HepG2 (cell line): ENCODE data around the gene KIAA1217. TPM values are rescaled to one million over a fixed set of nuclear protein-coding genes. Genes with fewer than 3 reads are reported as not detected.

Source experiments
- ATAC-seq: fragments of 200-7000 bp; cut with Tn5 transposase; 3 replicates; pipeline ENCODE4 v1.9.1; 2020; ENCODE audit warnings: mild to moderate bottlenecking, moderate library complexity
- BruUV-seq: library from RNA; stranded (reverse); fragments of 400-500 nt; replicated peaks from 2 replicates; lab custom pipeline; 2021; lab: Mats Ljungman, UMichigan
- CTCF ChIA-PET: fragments of 300-600 bp; formaldehyde crosslinking; extraction: SDS; loops from one replicate; lab custom pipeline; 2021; ENCODE audit warnings: low total read pairs, inconsistent platforms, low intra/inter-chr PET ratio; lab: Yijun Ruan, JAX
- POLR2A ChIA-PET: fragments of 350-600 bp; sonication (Branson Sonifier 250); formaldehyde crosslinking; loops from one replicate; lab custom pipeline; 2020; ENCODE audit warnings: antibody characterized with exemption, inconsistent platforms; lab: Yijun Ruan, JAX
- DNase-seq: peaks from one replicate; pipeline ENCODE4 v3.0.0-alpha.2; 2015; ENCODE audit warnings: low spot score
- FAIRE-seq: peaks from 3 replicates; lab custom pipeline; 2011; peaks lifted over from hg19 to GRCh38; lab: Jason Lieb, UNC
- H2AFZ ChIP-seq: one replicate; pipeline ENCODE4 v1.6.1; 2011; ENCODE audit warnings: low read length, inconsistent platforms
- H3K27ac ChIP-seq: fragments of 300-600 bp; 3 replicates; pipeline ENCODE4 v1.8.0; 2011; ENCODE audit warnings: mixed run types, mild to moderate bottlenecking, mixed read lengths, low read length, inconsistent platforms; ENCODE audit not compliant: insufficient read depth; ENCODE audit errors: extremely low read length
- H3K27me3 ChIP-seq, 2 experiments: fragments of 200-600 bp in 1 of 2; 2 replicates in 1 of 2; 3 replicates in 1 of 2; pipeline versions ENCODE4 v1.6.0 to v1.8.0; 2011; ENCODE audit warnings: low read length in 2 of 2, mild to moderate bottlenecking in 2 of 2, moderate library complexity in 2 of 2, inconsistent platforms in 1 of 2; ENCODE audit not compliant: insufficient read depth in 2 of 2, control insufficient read depth in 1 of 2
- H3K36me3 ChIP-seq, 2 experiments: fragments of 200-600 bp in 1 of 2; replicated peaks in 1 of 2; 2 replicates in 1 of 2; 3 replicates in 1 of 2; pipeline versions ENCODE4 v1.5.1 to v1.8.0; 2011; ENCODE audit warnings: low read length in 2 of 2, inconsistent platforms in 1 of 2; ENCODE audit not compliant: insufficient read depth in 2 of 2, control insufficient read depth in 1 of 2
- H3K4me1 ChIP-seq: 2 replicates; pipeline ENCODE4 v1.5.1; 2012; ENCODE audit warnings: low read length, inconsistent platforms; ENCODE audit not compliant: insufficient read depth
- H3K4me2 ChIP-seq: 2 replicates; pipeline ENCODE4 v1.6.0; 2011; ENCODE audit warnings: low read depth, low read length, inconsistent platforms
- H3K4me3 ChIP-seq, 3 experiments: fragments of 200-600 bp in 1 of 3; sonication (generic), shearing (Covaris generic) in 1 of 3; replicated peaks in 1 of 3; 2 replicates each; pipeline ENCODE4 v1.5.1; 2011 to 2016; ENCODE audit warnings: low read length in 3 of 3, inconsistent platforms in 2 of 3, low read depth in 2 of 3, mild to moderate bottlenecking in 2 of 3, control low read depth in 1 of 3, mixed read lengths in 1 of 3; ENCODE audit not compliant: insufficient read depth in 1 of 3
- H3K79me2 ChIP-seq: one replicate; pipeline ENCODE4 v1.6.1; 2011; ENCODE audit warnings: low read length, inconsistent platforms; ENCODE audit not compliant: insufficient read depth
- H3K9ac ChIP-seq: 2 replicates; pipeline ENCODE4 v1.6.0; 2011; ENCODE audit warnings: mild to moderate bottlenecking, low read depth, low read length, inconsistent platforms; ENCODE audit not compliant: insufficient read depth
- H3K9me3 ChIP-seq: 2 replicates; pipeline ENCODE4 v1.5.1; 2012; ENCODE audit warnings: mild to moderate bottlenecking, low read length
- H4K20me1 ChIP-seq: 2 replicates; pipeline ENCODE4 v1.6.0; 2011; ENCODE audit warnings: inconsistent platforms, mild to moderate bottlenecking, low read length, moderate library complexity; ENCODE audit not compliant: insufficient read depth
- DR1 ChIP-seq: sonication (generic); formaldehyde crosslinking; IDR thresholded peaks from 2 replicates; pipeline ENCODE4 v1.8.0; 2021; ENCODE audit warnings: mild to moderate bottlenecking, missing genetic modification reagents, inconsistent platforms
- ETV5 ChIP-seq: IDR thresholded peaks from 2 replicates; pipeline ENCODE4 v1.6.1; 2018; ENCODE audit warnings: missing biosample characterization, missing genetic modification reagents, inconsistent platforms, borderline replicate concordance
- FLYWCH1 ChIP-seq: sonication (generic); formaldehyde crosslinking; IDR thresholded peaks from 2 replicates; pipeline ENCODE4 v1.8.1; 2023; ENCODE audit warnings: mild to moderate bottlenecking, missing genetic modification reagents
- NCOA1 ChIP-seq: sonication (generic); formaldehyde crosslinking; IDR thresholded peaks from 2 replicates; pipeline ENCODE4 v1.9.0; 2021; ENCODE audit warnings: missing genetic modification reagents
- NFIB ChIP-seq: sonication (generic); formaldehyde crosslinking; IDR thresholded peaks from 2 replicates; pipeline ENCODE4 v1.9.0; 2021; ENCODE audit warnings: missing genetic modification reagents, mild to moderate bottlenecking, borderline replicate concordance
- NR0B2 ChIP-seq: sonication (generic); formaldehyde crosslinking; IDR thresholded peaks from 2 replicates; pipeline ENCODE4 v1.4.0; 2020; ENCODE audit warnings: mild to moderate bottlenecking, missing genetic modification reagents
- PAX8 ChIP-seq: sonication (generic); formaldehyde crosslinking; IDR thresholded peaks from 2 replicates; pipeline ENCODE4 v1.8.0; 2022; ENCODE audit warnings: mild to moderate bottlenecking, missing genetic modification reagents, borderline replicate concordance
- RNF2 ChIP-seq: fragments of 450-650 bp; conservative IDR thresholded peaks from 2 replicates; pipeline ENCODE4 v1.6.1; 2016; ENCODE audit warnings: low read depth
- THYN1 ChIP-seq: sonication (generic); formaldehyde crosslinking; IDR thresholded peaks from 2 replicates; pipeline ENCODE4 v1.8.1; 2023; ENCODE audit warnings: low read depth, mild to moderate bottlenecking, moderate library complexity, missing genetic modification reagents, borderline replicate concordance
- TMF1 ChIP-seq: sonication (generic); formaldehyde crosslinking; IDR thresholded peaks from 2 replicates; pipeline ENCODE4 v1.8.1; 2022; ENCODE audit warnings: low read depth, missing genetic modification reagents
- ZNF253 ChIP-seq: sonication (generic); formaldehyde crosslinking; IDR thresholded peaks from 2 replicates; pipeline ENCODE4 v1.8.0; 2022; ENCODE audit warnings: mild to moderate bottlenecking, missing genetic modification reagents, borderline replicate concordance
- ZNF609 ChIP-seq: sonication (generic); formaldehyde crosslinking; IDR thresholded peaks from 2 replicates; pipeline ENCODE4 v1.4.0; 2020; ENCODE audit warnings: mild to moderate bottlenecking, missing genetic modification reagents, borderline replicate concordance
- WGBS: methylation state at CpG from one replicate; pipeline ENCODE4 v1.1.6; 2017; ENCODE audit warnings: low lambda C conversion rate; 5-methylcytosine and 5-hydroxymethylcytosine counted together
- in situ Hi-C: cut with HindIII; loops from 2 replicates; pipeline ENCODE4 v1.10.0; 2017; ENCODE audit warnings: low pct_unique_long_range_greater_than_20kb; ENCODE audit not compliant: extremely low pct_ligation_motif_present
- intact Hi-C: fragments of 100-400 bp; cut with micrococcal nuclease; formaldehyde crosslinking; loops from one replicate; pipeline ENCODE4 v1.10.0; 2022; ENCODE audit not compliant: unreplicated experiment
- polyA plus RNA-seq, 8 experiments: library from polyadenylated mRNA; depleted of rRNA in 3 of 8; stranded (reverse) in 7 of 8; unstranded in 1 of 8; fragments of >200 nt; fragmentation: Illumina TruSeq in 4 of 8; extraction: Trizol in 4 of 8; gene quantifications; 2 replicates each; pipeline versions ENCODE4 v1.2.1 to v1.2.3, GENCODE V29; 2011 to 2016; ENCODE audit warnings: low read depth in 4 of 8, missing spikeins in 1 of 8, mixed read lengths in 1 of 8; ENCODE audit not compliant: insufficient read depth in 1 of 8
- total RNA-seq, 5 experiments: library from RNA; depleted of rRNA; stranded (reverse); fragments of >200 nt; fragmentation: Illumina TruSeq; extraction: Trizol; gene quantifications; 2 replicates each; pipeline ENCODE4 v1.2.3, GENCODE V29; 2016; ENCODE audit warnings: low read depth in 1 of 5

Gene KIAA1217
- total and polyA plus RNA-seq, 2 of the 13 experiments (the other 11 are each of a cell fraction or from before 2014, with no cell fraction given): 4.6 to 10.9 TPM

- Histone ChIP-seq H3K9ac (no peak overlapping the region), H2AFZ (no peak overlapping the region), H3K36me3 (0 out of 5 replicates have a peak, but pooled peaks cover 0 to 4% of the 10 kb centered on the region in 2 experiments)
- no peak for DNase-seq
- ATAC-seq: no peak
- TF ChIP-seq ETV5 (CRISPR knock-in tag): no peak
- TF ChIP-seq TMF1 (CRISPR knock-in tag): no peak
- no peak for TF ChIP-seq ZNF253 (CRISPR knock-in tag)
- no peak for TF ChIP-seq FLYWCH1
- no peak for TF ChIP-seq RNF2
- no peak for TF ChIP-seq ZNF609
- TF ChIP-seq DR1: no peak
- no peak for TF ChIP-seq NR0B2 (CRISPR knock-in tag)
- TF ChIP-seq THYN1: no peak
- no peak for TF ChIP-seq NCOA1
- no peak for TF ChIP-seq PAX8 (CRISPR knock-in tag)
- TF ChIP-seq NFIB (CRISPR knock-in tag): no peak
- TF ChIP-seq, all 625 proteins: peak for 0
- H3K79me2 ChIP-seq: no peaks in the 10 kb centered on the region
- ChIA-PET CTCF (no interaction called here), POLR2A (no interaction called here)
- no peak for FAIRE-seq
- H3K4me3 ChIP-seq: no peak overlapping the region
- H3K9me3 ChIP-seq: no peaks in the 10 kb centered on the region
- no peak overlapping the region for H3K27ac ChIP-seq
- no peaks in the 10 kb centered on the region for H3K27me3 ChIP-seq
- WGBS: 92% methylated on average over 6 of the region's 6 CpGs
- H3K4me2 ChIP-seq: no peak overlapping the region
- no peaks in the 10 kb centered on the region for H4K20me1 ChIP-seq
- in situ Hi-C loops (no loop called here), intact Hi-C loops (no loop called here)
- BruUV-seq: no TSS peak
- H3K4me1 ChIP-seq: no peaks in the 10 kb centered on the region
Measured at GRCh38 chr10:24299578-24300260, 90.8 kb downstream of the KIAA1217 start.
